Adrenal gland (tissue), 5 donors: ENCODE data around the gene YWHAQ.

Experiments
- CTCF ChIP-seq, 6 experiments: fragments of 450-650 bp in 4 of 6; fragments of 200-600 bp in 2 of 6; sonication (generic) in 1 of 6; IDR thresholded peaks; 1 replicate in 5 of 6; 2 replicates in 1 of 6; pipeline versions ENCODE4 v1.5.1 to v1.8.0; 2016 to 2021; ENCODE audit warnings: antibody characterized with exemption in 6 of 6, mild to moderate bottlenecking in 2 of 6, moderate library complexity in 1 of 6
- POLR2A ChIP-seq, 2 donors: fragments of 450-650 bp; IDR thresholded peaks; one replicate each; pipeline ENCODE4 v1.6.1; 2017; ENCODE audit warnings: antibody characterized with exemption in 2 of 2, mild to moderate bottlenecking in 2 of 2, moderate library complexity in 1 of 2
- donor health status: DM: no; HTN: no; CAD: no.

GRCh38 chr2:9631878-9632700 is 1.3 kb upstream of the YWHAQ start:
- no peak for TF ChIP-seq CTCF (IDR thresholded peaks at IDR 0.05)
- no peak for TF ChIP-seq POLR2A (IDR thresholded peaks at IDR 0.05)
